HCT116 (cell line): ENCODE results near the gene P2RX7. TPM values are rescaled to one million over a fixed set of nuclear protein-coding genes. Genes with fewer than 3 reads are reported as not detected.

ENCODE experiments used
- ATAC-seq: fragments of 200-7000 bp; cut with Tn5 transposase; 2 replicates; pipeline ENCODE4 v1.9.1; 2020; ENCODE audit warnings: mild to moderate bottlenecking, moderate library complexity
- BruUV-seq: library from RNA; stranded (reverse); fragments of 400-500 nt; replicated peaks from 2 replicates; lab custom pipeline; 2021; lab: Mats Ljungman, UMichigan
- CTCF ChIA-PET: fragments of 300-600 bp; sonication (Branson Sonifier 250); formaldehyde crosslinking; loops from one replicate; lab custom pipeline; 2021; ENCODE audit warnings: antibody characterized with exemption; lab: Charles Lee
- POLR2A ChIA-PET: fragments of 300-600, 350-600 bp; sonication (Branson Sonifier 250); formaldehyde crosslinking; loops from one replicate; lab custom pipeline; 2021; ENCODE audit warnings: antibody characterized with exemption; lab: Charles Lee
- RAD21 ChIA-PET, 2 experiments: fragments of 300-600 bp; sonication (Branson Sonifier 250); formaldehyde crosslinking; loops; one replicate each; lab custom pipeline; 2023; ENCODE audit warnings: low total read pairs in 2 of 2; ENCODE audit not compliant: uncharacterized antibody in 2 of 2, unreplicated experiment in 2 of 2, low non-redundant PET in 1 of 2; lab: Charles Lee
- DNase-seq: peaks from one replicate; pipeline ENCODE4 v3.0.0-alpha.2; 2010; ENCODE audit warnings: low read depth, low spot score
- H2AFZ ChIP-seq: fragments of 200-600 bp; shearing (Covaris generic), sonication (generic); 2 replicates; pipeline ENCODE4 v1.6.1; 2017; ENCODE audit warnings: low read depth, mixed run types, mixed read lengths, antibody characterized with exemption, low read length; ENCODE audit not compliant: poor library complexity, severe bottlenecking
- H3K27ac ChIP-seq: 2 replicates; pipeline ENCODE4 v1.5.1; 2012; ENCODE audit warnings: low read depth, low read length
- H3K27me3 ChIP-seq: fragments of 200-600 bp; sonication (generic); 2 replicates; pipeline ENCODE4 v1.6.1; 2016; ENCODE audit warnings: mixed run types, low read length, mixed read lengths; ENCODE audit not compliant: insufficient read depth
- H3K36me3 ChIP-seq, 2 experiments: fragments of 200-500 bp in 1 of 2; fragments of 200-600 bp in 1 of 2; sonication (Bioruptor generic) in 1 of 2; sonication (generic) in 1 of 2; 2 replicates each; pipeline versions ENCODE4 v1.5.1 to v1.6.1; 2014 to 2016; ENCODE audit warnings: low read length in 2 of 2, inconsistent platforms in 1 of 2, mixed read lengths in 1 of 2, mixed run types in 1 of 2; ENCODE audit not compliant: insufficient read depth in 2 of 2, control insufficient read depth in 1 of 2
- H3K4me1 ChIP-seq, 2 experiments: fragments of 200-600 bp in 1 of 2; sonication (generic) in 1 of 2; 2 replicates each; pipeline versions ENCODE4 v1.5.1 to v1.6.1; 2012 to 2017; ENCODE audit warnings: low read length in 2 of 2, inconsistent platforms in 1 of 2, mild to moderate bottlenecking in 1 of 2, mixed read lengths in 1 of 2, mixed run types in 1 of 2, moderate library complexity in 1 of 2; ENCODE audit not compliant: insufficient read depth in 2 of 2, control insufficient read depth in 1 of 2
- H3K4me2 ChIP-seq: fragments of 200-600 bp; sonication (generic); 2 replicates; pipeline ENCODE4 v1.6.1; 2017; ENCODE audit warnings: mixed run types, low read length, mixed read lengths
- H3K4me3 ChIP-seq, 2 experiments: fragments of 200-600 bp in 1 of 2; sonication (generic) in 1 of 2; replicated peaks in 1 of 2; 2 replicates each; pipeline ENCODE4 v1.5.1; 2011 to 2016; ENCODE audit warnings: low read length in 2 of 2, control low read depth in 1 of 2, low read depth in 1 of 2, mild to moderate bottlenecking in 1 of 2, mixed read lengths in 1 of 2, mixed run types in 1 of 2
- H3K79me2 ChIP-seq: fragments of 200-600 bp; sonication (generic); 2 replicates; pipeline ENCODE4 v1.6.1; 2017; ENCODE audit warnings: mild to moderate bottlenecking, mixed run types, low read length, moderate library complexity, mixed read lengths; ENCODE audit not compliant: insufficient read depth
- H3K9ac ChIP-seq: fragments of 200-600 bp; sonication (generic); 2 replicates; pipeline ENCODE4 v1.6.1; 2016; ENCODE audit warnings: low read length, mixed read lengths
- H3K9me2 ChIP-seq: fragments of 200-600 bp; sonication (generic), shearing (Covaris generic); 2 replicates; pipeline ENCODE4 v1.6.1; 2017; ENCODE audit warnings: mixed run types, mild to moderate bottlenecking, moderate library complexity; ENCODE audit not compliant: insufficient read depth
- H3K9me3 ChIP-seq, 2 experiments: fragments of 200-500 bp in 1 of 2; fragments of 200-600 bp in 1 of 2; sonication (Bioruptor generic) in 1 of 2; sonication (generic) in 1 of 2; 2 replicates each; pipeline ENCODE4 v1.6.1; 2014 to 2017; ENCODE audit warnings: low read length in 2 of 2, mixed read lengths in 2 of 2, inconsistent platforms in 1 of 2, low read depth in 1 of 2, mild to moderate bottlenecking in 1 of 2, mixed run types in 1 of 2, moderate library complexity in 1 of 2; ENCODE audit not compliant: control insufficient read depth in 1 of 2, insufficient read depth in 1 of 2
- H4K20me1 ChIP-seq: fragments of 200-600 bp; sonication (generic), shearing (Covaris generic); 2 replicates; pipeline ENCODE4 v1.6.1; 2017; ENCODE audit warnings: mixed run types, mild to moderate bottlenecking, moderate library complexity; ENCODE audit not compliant: insufficient read depth
- CEBPB ChIP-seq: IDR thresholded peaks from 2 replicates; pipeline ENCODE4 v1.6.1; 2012; ENCODE audit warnings: low read depth
- EGR1 ChIP-seq: IDR thresholded peaks from 2 replicates; pipeline ENCODE4 v1.6.1; 2012; ENCODE audit warnings: low read depth
- FOSL1 ChIP-seq: IDR thresholded peaks from 2 replicates; pipeline ENCODE4 v1.6.1; 2012; ENCODE audit warnings: low read depth
- RAD21 ChIP-seq: IDR thresholded peaks from 2 replicates; pipeline ENCODE4 v1.6.1; 2012; ENCODE audit warnings: low read depth, mild to moderate bottlenecking
- SIN3A ChIP-seq: IDR thresholded peaks from 2 replicates; pipeline ENCODE4 v1.6.1; 2012; ENCODE audit warnings: low read depth
- TCF7L2 ChIP-seq: IDR thresholded peaks from 2 replicates; pipeline ENCODE4 v1.7.0; 2011; ENCODE audit warnings: borderline replicate concordance, inconsistent platforms; ENCODE audit not compliant: insufficient read depth, insufficient read length; ENCODE audit errors: extremely low read depth
- ZFX ChIP-seq: fragments of 450-650 bp; IDR thresholded peaks from 2 replicates; pipeline ENCODE4 v1.6.1; 2017
- intact Hi-C: fragments of 100-400 bp; cut with micrococcal nuclease; formaldehyde crosslinking; loops from 2 replicates; pipeline ENCODE4 v1.10.0; 2022
- total RNA-seq: library from RNA; stranded (reverse); gene quantifications from one replicate; pipeline ENCODE4 v1.2.1, GENCODE V29; 2021; ENCODE audit not compliant: unreplicated experiment
- TF ChIP-seq, protein P1 (sequence below), 3 experiments: fragments of 200-600 bp in 1 of 3; sonication (generic) in 1 of 3; IDR thresholded peaks in 2 of 3; conservative IDR thresholded peaks in 1 of 3; 2 replicates each; pipeline ENCODE4 v1.5.1; 2012 to 2017; ENCODE audit warnings: low read depth in 2 of 3, low read length in 2 of 3, antibody characterized with exemption in 1 of 3, borderline replicate concordance in 1 of 3, control low read depth in 1 of 3, mild to moderate bottlenecking in 1 of 3, mixed read lengths in 1 of 3, mixed run types in 1 of 3, moderate library complexity in 1 of 3; ENCODE audit not compliant: insufficient read depth in 1 of 3
- TF ChIP-seq, protein P2 (sequence below): IDR thresholded peaks from 2 replicates; pipeline ENCODE4 v1.6.1; 2012
- TF ChIP-seq, protein P3 (sequence below): IDR thresholded peaks from 2 replicates; pipeline ENCODE4 v1.6.1; 2012; ENCODE audit warnings: low read depth
- TF ChIP-seq, protein P4 (sequence below): IDR thresholded peaks from 2 replicates; pipeline ENCODE4 v1.6.1; 2011; ENCODE audit warnings: mild to moderate bottlenecking, low read length, moderate library complexity; ENCODE audit not compliant: insufficient replicate concordance; ENCODE audit errors: extremely low read depth

The P2RX7 gene
- total RNA-seq, 1 experiment from 2014 or later = 1.5 TPM

DNA sequence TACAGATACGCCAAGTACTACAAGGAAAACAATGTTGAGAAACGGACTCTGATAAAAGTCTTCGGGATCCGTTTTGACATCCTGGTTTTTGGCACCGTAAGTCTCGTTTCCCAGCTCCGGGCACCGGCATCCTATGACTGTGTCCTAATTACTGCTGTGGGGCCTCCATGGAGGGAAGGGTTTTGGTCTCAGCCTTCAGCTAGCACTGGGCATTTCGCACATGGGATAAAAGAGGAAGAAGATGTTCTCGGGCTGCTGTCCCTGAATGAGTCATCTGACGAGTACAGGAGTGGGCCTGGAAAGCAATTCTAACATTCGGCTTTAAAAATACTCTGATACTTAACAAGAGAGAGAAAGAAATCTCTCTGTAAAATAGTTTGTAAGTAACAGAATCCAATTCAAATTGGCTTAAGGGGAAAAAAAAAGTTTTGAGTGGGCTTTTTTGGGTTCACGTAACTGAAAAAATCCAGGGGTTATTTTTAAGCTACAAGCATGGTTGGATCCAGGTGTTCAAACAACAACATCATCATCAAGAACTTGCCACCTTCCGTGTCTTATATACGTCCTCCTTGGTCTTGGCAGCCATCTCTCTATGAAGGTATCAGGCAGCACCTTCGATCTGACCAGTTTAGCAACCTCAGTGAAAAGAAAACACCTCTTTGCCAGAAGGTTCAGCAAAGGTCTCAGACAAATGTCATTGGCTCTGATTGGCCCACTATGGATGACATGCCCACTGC is 42.9 kb downstream of the P2RX7 start:
- Histone ChIP-seq H4K20me1 (no peaks in the 10 kb centered on the region), H3K79me2 (no peaks in the 10 kb centered on the region), H3K4me2 (no peak overlapping the region), H3K4me3 (no peak overlapping the region), H3K9me3 (no peaks in the 10 kb centered on the region), H3K27ac (no peak overlapping the region), H3K9ac (no peak overlapping the region), H3K9me2 (no peaks in the 10 kb centered on the region), H3K27me3 (no peaks in the 10 kb centered on the region), H3K36me3 (no peaks in the 10 kb centered on the region), H3K4me1 (no peaks in the 10 kb centered on the region), H2AFZ (no peak overlapping the region)
- DNase-seq (no peak), ATAC-seq (no peak)
- ChIA-PET RAD21 (no interaction called here), CTCF (no interaction called here), POLR2A (no interaction called here)
- TF ChIP-seq CEBPB (no peak), TCF7L2 (no peak), EGR1 (no peak), RAD21 (no peak), ZFX (no peak), FOSL1 (no peak), SIN3A (no peak)
- TF ChIP-seq, protein P1, sequence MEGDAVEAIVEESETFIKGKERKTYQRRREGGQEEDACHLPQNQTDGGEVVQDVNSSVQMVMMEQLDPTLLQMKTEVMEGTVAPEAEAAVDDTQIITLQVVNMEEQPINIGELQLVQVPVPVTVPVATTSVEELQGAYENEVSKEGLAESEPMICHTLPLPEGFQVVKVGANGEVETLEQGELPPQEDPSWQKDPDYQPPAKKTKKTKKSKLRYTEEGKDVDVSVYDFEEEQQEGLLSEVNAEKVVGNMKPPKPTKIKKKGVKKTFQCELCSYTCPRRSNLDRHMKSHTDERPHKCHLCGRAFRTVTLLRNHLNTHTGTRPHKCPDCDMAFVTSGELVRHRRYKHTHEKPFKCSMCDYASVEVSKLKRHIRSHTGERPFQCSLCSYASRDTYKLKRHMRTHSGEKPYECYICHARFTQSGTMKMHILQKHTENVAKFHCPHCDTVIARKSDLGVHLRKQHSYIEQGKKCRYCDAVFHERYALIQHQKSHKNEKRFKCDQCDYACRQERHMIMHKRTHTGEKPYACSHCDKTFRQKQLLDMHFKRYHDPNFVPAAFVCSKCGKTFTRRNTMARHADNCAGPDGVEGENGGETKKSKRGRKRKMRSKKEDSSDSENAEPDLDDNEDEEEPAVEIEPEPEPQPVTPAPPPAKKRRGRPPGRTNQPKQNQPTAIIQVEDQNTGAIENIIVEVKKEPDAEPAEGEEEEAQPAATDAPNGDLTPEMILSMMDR (IDR thresholded peaks at IDR 0.05 in 2 of 3, conservative IDR thresholded peaks at IDR 0.05 in 1 of 3; ENCODE audit: borderline replicate concordance in 1 of 3, insufficient read depth in 1 of 3, low read depth in 2 of 3, low read length in 2 of 3) = no peak
- TF ChIP-seq, protein P2, sequence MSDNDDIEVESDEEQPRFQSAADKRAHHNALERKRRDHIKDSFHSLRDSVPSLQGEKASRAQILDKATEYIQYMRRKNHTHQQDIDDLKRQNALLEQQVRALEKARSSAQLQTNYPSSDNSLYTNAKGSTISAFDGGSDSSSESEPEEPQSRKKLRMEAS = no peak
- TF ChIP-seq, protein P3, sequence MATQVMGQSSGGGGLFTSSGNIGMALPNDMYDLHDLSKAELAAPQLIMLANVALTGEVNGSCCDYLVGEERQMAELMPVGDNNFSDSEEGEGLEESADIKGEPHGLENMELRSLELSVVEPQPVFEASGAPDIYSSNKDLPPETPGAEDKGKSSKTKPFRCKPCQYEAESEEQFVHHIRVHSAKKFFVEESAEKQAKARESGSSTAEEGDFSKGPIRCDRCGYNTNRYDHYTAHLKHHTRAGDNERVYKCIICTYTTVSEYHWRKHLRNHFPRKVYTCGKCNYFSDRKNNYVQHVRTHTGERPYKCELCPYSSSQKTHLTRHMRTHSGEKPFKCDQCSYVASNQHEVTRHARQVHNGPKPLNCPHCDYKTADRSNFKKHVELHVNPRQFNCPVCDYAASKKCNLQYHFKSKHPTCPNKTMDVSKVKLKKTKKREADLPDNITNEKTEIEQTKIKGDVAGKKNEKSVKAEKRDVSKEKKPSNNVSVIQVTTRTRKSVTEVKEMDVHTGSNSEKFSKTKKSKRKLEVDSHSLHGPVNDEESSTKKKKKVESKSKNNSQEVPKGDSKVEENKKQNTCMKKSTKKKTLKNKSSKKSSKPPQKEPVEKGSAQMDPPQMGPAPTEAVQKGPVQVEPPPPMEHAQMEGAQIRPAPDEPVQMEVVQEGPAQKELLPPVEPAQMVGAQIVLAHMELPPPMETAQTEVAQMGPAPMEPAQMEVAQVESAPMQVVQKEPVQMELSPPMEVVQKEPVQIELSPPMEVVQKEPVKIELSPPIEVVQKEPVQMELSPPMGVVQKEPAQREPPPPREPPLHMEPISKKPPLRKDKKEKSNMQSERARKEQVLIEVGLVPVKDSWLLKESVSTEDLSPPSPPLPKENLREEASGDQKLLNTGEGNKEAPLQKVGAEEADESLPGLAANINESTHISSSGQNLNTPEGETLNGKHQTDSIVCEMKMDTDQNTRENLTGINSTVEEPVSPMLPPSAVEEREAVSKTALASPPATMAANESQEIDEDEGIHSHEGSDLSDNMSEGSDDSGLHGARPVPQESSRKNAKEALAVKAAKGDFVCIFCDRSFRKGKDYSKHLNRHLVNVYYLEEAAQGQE = no peak
- TF ChIP-seq, protein P4, sequence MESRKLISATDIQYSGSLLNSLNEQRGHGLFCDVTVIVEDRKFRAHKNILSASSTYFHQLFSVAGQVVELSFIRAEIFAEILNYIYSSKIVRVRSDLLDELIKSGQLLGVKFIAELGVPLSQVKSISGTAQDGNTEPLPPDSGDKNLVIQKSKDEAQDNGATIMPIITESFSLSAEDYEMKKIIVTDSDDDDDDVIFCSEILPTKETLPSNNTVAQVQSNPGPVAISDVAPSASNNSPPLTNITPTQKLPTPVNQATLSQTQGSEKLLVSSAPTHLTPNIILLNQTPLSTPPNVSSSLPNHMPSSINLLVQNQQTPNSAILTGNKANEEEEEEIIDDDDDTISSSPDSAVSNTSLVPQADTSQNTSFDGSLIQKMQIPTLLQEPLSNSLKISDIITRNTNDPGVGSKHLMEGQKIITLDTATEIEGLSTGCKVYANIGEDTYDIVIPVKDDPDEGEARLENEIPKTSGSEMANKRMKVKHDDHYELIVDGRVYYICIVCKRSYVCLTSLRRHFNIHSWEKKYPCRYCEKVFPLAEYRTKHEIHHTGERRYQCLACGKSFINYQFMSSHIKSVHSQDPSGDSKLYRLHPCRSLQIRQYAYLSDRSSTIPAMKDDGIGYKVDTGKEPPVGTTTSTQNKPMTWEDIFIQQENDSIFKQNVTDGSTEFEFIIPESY = no peak
- intact Hi-C loops = no loop called here
- no TSS peak for BruUV-seq
